Endothelial cell of umbilical vein (primary cell): ENCODE measurements around the gene LRIG1. TPM values are rescaled to one million over a fixed set of nuclear protein-coding genes. Genes with fewer than 3 reads are reported as not detected.

Experiments used
- BruUV-seq: library from RNA; stranded (reverse); fragments of 400-500 nt; replicated peaks from 2 replicates; lab custom pipeline; 2021; lab: Mats Ljungman, UMichigan
- CTCF ChIA-PET: fragments of 300-600, 350-600 bp; sonication (Branson Sonifier 250); formaldehyde crosslinking; loops from one replicate; lab custom pipeline; 2021; ENCODE audit warnings: antibody characterized with exemption, inconsistent platforms; lab: Charles Lee
- POLR2A ChIA-PET: fragments of 300-600, 350-600 bp; sonication (Branson Sonifier 250); formaldehyde crosslinking; loops from one replicate; lab custom pipeline; 2021; ENCODE audit warnings: antibody characterized with exemption, inconsistent platforms; lab: Charles Lee
- DNase-seq: peaks from one replicate; pipeline ENCODE4 v3.0.0-alpha.2; 2011; ENCODE audit warnings: low read depth, low spot score
- FAIRE-seq: peaks from 2 replicates; lab custom pipeline; 2011; peaks lifted over from hg19 to GRCh38; lab: Jason Lieb, UNC
- H2AFZ ChIP-seq: 2 replicates; pipeline ENCODE4 v1.6.0; 2012; ENCODE audit warnings: low read depth, low read length, control low read depth, inconsistent platforms
- H3K27ac ChIP-seq: 2 replicates; pipeline ENCODE4 v1.5.1; 2011; ENCODE audit warnings: low read depth, mild to moderate bottlenecking, control low read depth, low read length, moderate library complexity; ENCODE audit not compliant: insufficient read depth
- H3K27me3 ChIP-seq, 2 experiments: 2 replicates each; pipeline versions ENCODE4 v1.6.0 to v1.6.1; 2011; ENCODE audit warnings: low read length in 2 of 2, mixed read lengths in 1 of 2; ENCODE audit not compliant: control insufficient read depth in 2 of 2, insufficient read depth in 2 of 2
- H3K36me3 ChIP-seq, 2 experiments: 2 replicates in 1 of 2; 3 replicates in 1 of 2; pipeline ENCODE4 v1.5.1; 2011; ENCODE audit warnings: low read length in 2 of 2, mild to moderate bottlenecking in 1 of 2, moderate library complexity in 1 of 2; ENCODE audit not compliant: control insufficient read depth in 2 of 2, insufficient read depth in 2 of 2; ENCODE audit errors: extremely low read depth in 1 of 2
- H3K4me1 ChIP-seq: 3 replicates; pipeline ENCODE4 v1.5.1; 2011; ENCODE audit warnings: mild to moderate bottlenecking, low read length; ENCODE audit not compliant: control insufficient read depth, insufficient read depth; ENCODE audit errors: extremely low read depth
- H3K4me2 ChIP-seq: 2 replicates; pipeline ENCODE4 v1.6.1; 2011; ENCODE audit warnings: low read length, control low read depth, mixed read lengths; ENCODE audit not compliant: insufficient read depth
- H3K4me3 ChIP-seq, 3 experiments: fragments of 200-600 bp in 1 of 3; sonication (generic), shearing (Covaris generic) in 1 of 3; replicated peaks in 1 of 3; 2 replicates each; pipeline ENCODE4 v1.5.1; 2011 to 2016; ENCODE audit warnings: control low read depth in 3 of 3, low read length in 3 of 3, mild to moderate bottlenecking in 2 of 3, inconsistent platforms in 1 of 3, low read depth in 1 of 3, moderate library complexity in 1 of 3; ENCODE audit not compliant: insufficient read depth in 1 of 3
- H3K79me2 ChIP-seq: 2 replicates; pipeline ENCODE4 v1.6.0; 2012; ENCODE audit warnings: low read length, inconsistent platforms; ENCODE audit not compliant: control insufficient read depth, insufficient read depth
- H3K9ac ChIP-seq: replicated peaks from 2 replicates; pipeline ENCODE3; 2011; ENCODE audit warnings: low read length, control low read depth; ENCODE audit not compliant: insufficient read depth; ENCODE audit errors: extremely low read depth
- H3K9me1 ChIP-seq: replicated peaks from 3 replicates; pipeline ENCODE4 v1.6.0; 2011; ENCODE audit warnings: mild to moderate bottlenecking, low read length; ENCODE audit not compliant: control insufficient read depth, insufficient read depth; ENCODE audit errors: extremely low read depth
- H3K9me3 ChIP-seq: replicated peaks from 2 replicates; pipeline ENCODE4 v1.5.1; 2012; ENCODE audit warnings: low read length, inconsistent platforms; ENCODE audit not compliant: control insufficient read depth, insufficient read depth
- H4K20me1 ChIP-seq: replicated peaks from 2 replicates; pipeline ENCODE3; 2011; ENCODE audit warnings: mild to moderate bottlenecking, low read length; ENCODE audit not compliant: control insufficient read depth, insufficient read depth; ENCODE audit errors: extremely low read depth
- CTCF ChIP-seq, 2 donors: IDR thresholded peaks; 1 replicate in 1 of 2; 2 replicates in 1 of 2; pipeline ENCODE4 v1.5.1; 2011; ENCODE audit warnings: low read length in 2 of 2, mild to moderate bottlenecking in 2 of 2, moderate library complexity in 2 of 2, control low read depth in 1 of 2, inconsistent platforms in 1 of 2, low read depth in 1 of 2; ENCODE audit not compliant: insufficient read depth in 1 of 2; ENCODE audit errors: extremely low read depth in 1 of 2
- EZH2 ChIP-seq: IDR thresholded peaks from 2 replicates; pipeline ENCODE4 v1.6.1; 2012; ENCODE audit warnings: borderline replicate concordance, low read depth, mild to moderate bottlenecking, moderate library complexity, low read length, inconsistent platforms; ENCODE audit not compliant: severe bottlenecking
- FOS ChIP-seq: IDR thresholded peaks from 2 replicates; pipeline ENCODE4 v1.6.1; 2011; ENCODE audit warnings: mild to moderate bottlenecking, low read length, moderate library complexity, borderline replicate concordance; ENCODE audit not compliant: insufficient read depth
- GATA2 ChIP-seq: IDR thresholded peaks from 2 replicates; pipeline ENCODE4 v1.7.0; 2011; ENCODE audit warnings: low read depth, mild to moderate bottlenecking, moderate library complexity, mixed read lengths, low read length; ENCODE audit not compliant: insufficient read length, insufficient read depth
- JUN ChIP-seq: IDR thresholded peaks from 2 replicates; pipeline ENCODE4 v1.6.1; 2011; ENCODE audit warnings: borderline replicate concordance, low read depth; ENCODE audit not compliant: insufficient read length, insufficient read depth
- MAX ChIP-seq: IDR thresholded peaks from 2 replicates; pipeline ENCODE4 v1.6.1; 2011; ENCODE audit not compliant: insufficient read depth, insufficient read length
- MYC ChIP-seq: IDR thresholded peaks from one replicate; pipeline ENCODE4 v1.6.1; 2011; ENCODE audit warnings: mild to moderate bottlenecking, low read depth, low read length
- POLR2A ChIP-seq: IDR thresholded peaks from 2 replicates; pipeline ENCODE4 v1.6.1; 2012; ENCODE audit warnings: low read depth, mild to moderate bottlenecking, control low read depth, low read length
- POLR2AphosphoS5 ChIP-seq: IDR thresholded peaks from 2 replicates; pipeline ENCODE4 v1.6.1; 2012; ENCODE audit warnings: low read depth, mild to moderate bottlenecking, control low read depth, low read length, moderate library complexity; ENCODE audit not compliant: insufficient read depth
- dilution Hi-C: fragments of 300-500 bp; cut with MboI; formaldehyde crosslinking; loops from one replicate; pipeline ENCODE4 v1.15.0; 2019; ENCODE audit warnings: low sequenced_read_pairs; ENCODE audit not compliant: extremely low pct_ligation_motif_present
- intact Hi-C: fragments of 100-400 bp; cut with micrococcal nuclease; formaldehyde crosslinking; loops from one replicate; pipeline ENCODE4 v1.10.0; 2022
- polyA plus RNA-seq, 4 experiments: library from polyadenylated mRNA; depleted of rRNA in 3 of 4; stranded (reverse) in 3 of 4; unstranded in 1 of 4; fragments of >200 nt; gene quantifications; 2 replicates each; pipeline versions ENCODE4 v1.2.1 to v1.2.3, GENCODE V29; 2011 to 2012; ENCODE audit warnings: missing spikeins in 1 of 4
- total RNA-seq: library from RNA; stranded (reverse); gene quantifications from 2 replicates; pipeline ENCODE4 v1.2.3, GENCODE V29; 2021

The LRIG1 gene
- total and polyA plus RNA-seq, 2 donors (not counting 3 experiments of a cell fraction or from before 2014, with no cell fraction given) = 50.3 to 52.2 TPM

DNA sequence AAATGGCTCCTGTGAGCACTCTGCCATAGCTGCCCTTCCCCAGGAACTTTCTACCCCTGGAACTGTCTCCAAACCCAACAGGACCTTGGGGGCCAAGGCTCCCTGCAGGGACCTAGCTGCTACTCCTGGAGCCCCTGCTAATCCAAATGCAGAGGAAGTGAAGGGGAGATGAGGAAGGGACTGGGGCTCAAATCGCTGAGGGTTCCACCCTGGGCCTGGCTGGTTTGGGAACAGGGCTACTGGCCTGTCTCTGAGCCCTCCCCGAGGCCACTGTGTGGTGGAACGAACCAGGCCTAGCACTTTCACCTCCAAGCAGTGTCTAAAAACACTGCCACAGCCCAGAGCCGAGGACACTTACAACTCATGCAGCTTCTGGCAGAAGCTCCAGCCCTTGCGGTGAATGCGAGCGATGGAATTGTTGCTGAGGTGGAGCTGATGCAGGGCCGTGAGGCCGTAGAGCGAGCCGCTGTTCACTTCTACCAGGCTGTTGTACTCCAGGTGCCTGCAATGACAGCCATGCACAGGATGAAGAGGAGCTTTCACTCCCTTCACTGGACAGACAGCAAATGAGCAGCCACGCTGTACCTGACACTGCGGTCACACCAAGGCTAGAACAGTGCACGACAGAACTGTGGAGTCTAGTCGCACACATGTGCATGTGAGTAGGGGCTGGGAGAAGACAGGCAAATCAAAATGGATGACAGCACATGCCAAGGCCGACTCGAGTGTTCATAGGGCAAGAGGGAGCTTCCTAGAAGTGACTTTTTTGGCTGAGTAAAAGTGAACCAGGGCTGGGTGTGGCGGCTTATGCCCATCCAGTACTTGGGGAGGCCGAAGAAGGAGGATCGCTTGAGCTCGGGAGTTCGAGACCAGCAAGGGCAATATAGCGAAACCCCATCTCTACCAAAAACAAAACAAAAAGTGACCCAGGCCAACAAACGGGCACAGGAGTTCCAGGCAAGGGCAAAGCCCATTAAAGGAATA lies 90.8 kb downstream of the LRIG1 start:
- no peak overlapping the region for H3K4me2 ChIP-seq
- no peaks in the 10 kb centered on the region for H3K9me3 ChIP-seq
- no peak overlapping the region for H3K27ac ChIP-seq
- FAIRE-seq (no peak), DNase-seq (no peak)
- peaks cover 7 to 62% of the 10 kb centered on the region in 2 experiments for H3K36me3 ChIP-seq
- ChIA-PET POLR2A (no interaction called here), CTCF (interaction anchor here (0.9 to 3.4 kb wide), 7 partner anchors 14 to 133 kb away, joined by 3 to 20 read pairs (median 4); no protein-coding TSS in a partner anchor)
- no peaks in the 10 kb centered on the region for H3K27me3 ChIP-seq
- TF ChIP-seq MAX (no peak), CTCF (IDR thresholded peaks at IDR 0.05; ENCODE audit: extremely low read depth in 1 of 2, insufficient read depth in 1 of 2, low read depth in 1 of 2, low read length in 2 of 2) (no peak), EZH2 (no peak), JUN (no peak), FOS (no peak), POLR2A (no peak), GATA2 (no peak), POLR2AphosphoS5 (no peak), MYC (no peak)
- no peak overlapping the region for H3K9ac ChIP-seq
- H3K4me1 ChIP-seq = no peaks in the 10 kb centered on the region
- intact Hi-C loops = loop anchor here (5.0 kb wide), 3 partner anchors 32 to 217 kb away; no protein-coding TSS in a partner anchor
- H4K20me1 ChIP-seq = no peaks in the 10 kb centered on the region
- H3K4me3 ChIP-seq = no peak overlapping the region
- no TSS peak for BruUV-seq
- no peak overlapping the region for H2AFZ ChIP-seq
- dilution Hi-C loops = no loop called here
- no peaks in the 10 kb centered on the region for H3K79me2 ChIP-seq
- H3K9me1 ChIP-seq = no peaks in the 10 kb centered on the region
